Stimulated activated memory B cell treated with anti-CD40 and anti-IgM and Interleukin-4, amounts not matched to agents 10 μg/mL and 1 μg/mL and 100 μg/mL, for 72 hours (primary cell): ENCODE measurements around the gene PACRG.

Source experiments
- ATAC-seq: fragments of 150-1000 bp; cut with Tn5 transposase; 2 replicates; pipeline ENCODE4 v1.10.0; 2021
- H3K27ac Mint-ChIP-seq: one replicate; pipeline ENCODE4 v1.8.0; 2022; ENCODE audit warnings: mild to moderate bottlenecking, mixed read lengths
- H3K27me3 Mint-ChIP-seq: one replicate; pipeline ENCODE4 v1.8.0; 2022; ENCODE audit warnings: mixed read lengths
- H3K36me3 Mint-ChIP-seq: one replicate; pipeline ENCODE4 v1.8.0; 2022; ENCODE audit warnings: mixed read lengths
- H3K4me1 Mint-ChIP-seq: one replicate; pipeline ENCODE4 v1.8.0; 2022; ENCODE audit warnings: mixed read lengths
- H3K4me3 Mint-ChIP-seq: one replicate; pipeline ENCODE4 v1.8.0; 2022; ENCODE audit warnings: mild to moderate bottlenecking, moderate library complexity, mixed read lengths
- H3K9me3 Mint-ChIP-seq: one replicate; pipeline ENCODE4 v1.8.0; 2022; ENCODE audit warnings: mixed read lengths

PACRG gene

DNA sequence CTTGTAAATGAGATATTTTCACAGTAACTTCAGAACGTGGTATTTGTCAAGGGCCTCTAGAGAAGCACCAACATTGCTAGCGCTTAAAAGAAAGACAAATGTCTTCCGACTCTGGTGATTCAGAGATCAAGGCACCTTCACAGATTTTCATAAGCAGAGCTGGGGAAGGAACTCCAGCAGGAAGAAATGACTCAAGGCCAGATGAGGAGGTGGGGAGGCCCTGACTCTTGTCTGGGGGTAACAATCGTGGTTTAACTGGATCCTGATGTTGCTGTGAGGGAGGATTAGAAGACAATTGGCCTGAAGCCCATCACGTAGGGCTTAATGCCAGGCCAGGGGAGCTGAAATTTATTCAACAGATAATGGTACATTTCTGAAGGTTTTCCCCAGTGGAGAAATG, 563.8 kb downstream of the PACRG start:
- no peaks in the 10 kb centered on the region for H3K36me3 Mint-ChIP-seq
- no peak overlapping the region for H3K27ac Mint-ChIP-seq
- H3K4me3 Mint-ChIP-seq = no peak overlapping the region
- no peaks in the 10 kb centered on the region for H3K4me1 Mint-ChIP-seq
- H3K27me3 Mint-ChIP-seq = peaks cover 9% of the 10 kb centered on the region
- no peak for ATAC-seq
- no peaks in the 10 kb centered on the region for H3K9me3 Mint-ChIP-seq

DNA sequence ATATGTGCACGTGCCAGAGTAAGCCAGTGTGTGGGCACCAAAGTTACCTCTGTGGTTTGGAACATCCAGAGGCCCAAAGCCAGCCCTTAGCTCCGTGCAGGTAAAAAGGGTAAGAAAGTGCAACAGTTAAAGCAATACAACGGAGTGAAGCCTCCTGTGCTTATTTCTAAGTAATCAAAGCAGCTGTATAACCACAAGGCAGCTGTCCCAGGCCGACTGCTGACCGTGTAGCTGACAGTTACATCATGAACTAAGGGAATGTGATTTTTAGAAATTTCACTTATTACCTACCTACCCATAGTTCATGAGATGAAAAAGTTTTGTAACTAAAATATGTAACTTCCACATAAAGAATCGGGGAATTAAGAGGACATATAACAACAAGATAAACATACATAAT, 565.5 kb downstream of the PACRG start:
- no peak overlapping the region for H3K4me3 Mint-ChIP-seq
- no peaks in the 10 kb centered on the region for H3K9me3 Mint-ChIP-seq
- no peaks in the 10 kb centered on the region for H3K4me1 Mint-ChIP-seq
- peaks cover 9% of the 10 kb centered on the region for H3K27me3 Mint-ChIP-seq
- no peak overlapping the region for H3K27ac Mint-ChIP-seq
- no peak for ATAC-seq
- H3K36me3 Mint-ChIP-seq = no peaks in the 10 kb centered on the region

DNA sequence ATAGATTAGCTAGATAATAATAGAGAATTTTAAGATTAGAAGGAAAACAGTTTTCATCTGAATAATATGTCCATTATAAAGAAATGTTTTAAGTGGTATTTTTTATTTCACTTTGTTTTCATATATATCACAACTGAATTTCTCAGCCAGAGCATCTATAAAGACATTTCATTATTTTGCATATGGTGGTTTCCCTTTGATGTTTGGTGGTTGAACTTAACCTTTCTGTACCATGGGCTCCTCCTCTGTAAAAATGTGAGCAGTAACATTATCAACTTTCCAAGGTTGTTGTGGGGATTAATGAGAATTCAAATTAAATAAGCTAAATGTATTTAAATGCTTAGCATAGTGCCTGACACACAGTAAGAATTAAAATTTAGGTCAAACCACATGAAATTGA, 567.0 kb downstream of the PACRG start:
- Mint-ChIP-seq H3K4me3 (no peak overlapping the region), H3K9me3 (no peaks in the 10 kb centered on the region), H3K27ac (no peak overlapping the region), H3K4me1 (no peaks in the 10 kb centered on the region), H3K36me3 (no peaks in the 10 kb centered on the region), H3K27me3 (peaks cover 18% of the 10 kb centered on the region)
- no peak for ATAC-seq

DNA sequence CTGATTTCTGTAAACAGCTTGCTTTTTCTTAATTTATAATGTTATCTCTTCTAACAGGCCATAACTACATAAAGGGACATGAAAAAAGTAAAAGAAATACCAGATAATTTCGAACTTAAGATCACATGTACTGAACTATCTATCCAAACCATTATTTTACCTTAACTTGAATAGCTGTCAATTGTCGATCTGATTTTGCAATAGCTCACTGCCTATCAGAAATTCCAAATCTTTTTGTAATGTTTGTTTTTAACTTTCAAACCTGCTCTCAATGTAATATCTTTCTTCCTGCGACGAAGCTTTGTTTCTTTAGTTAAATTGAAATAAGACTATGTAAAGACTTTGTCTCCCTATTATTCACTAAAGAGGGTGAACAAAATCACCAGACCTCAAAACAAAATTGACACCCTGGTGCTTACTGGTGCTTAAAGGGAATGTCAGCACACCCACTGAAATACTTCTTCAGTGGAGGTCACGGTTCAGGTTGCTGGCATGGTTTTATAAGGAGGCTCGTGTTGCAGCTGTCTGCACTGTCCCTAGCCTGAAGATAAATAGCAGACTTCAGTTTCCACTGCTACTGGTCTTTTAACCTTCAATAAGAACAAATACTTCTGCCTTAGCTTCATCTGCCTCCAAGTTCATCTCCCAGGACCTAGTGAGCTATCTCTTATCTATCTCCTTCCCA, 569.2 kb downstream of the PACRG start:
- peaks cover 14% of the 10 kb centered on the region for H3K27me3 Mint-ChIP-seq
- H3K4me1 Mint-ChIP-seq = no peaks in the 10 kb centered on the region
- ATAC-seq = no peak
- H3K36me3 Mint-ChIP-seq = no peaks in the 10 kb centered on the region
- H3K4me3 Mint-ChIP-seq = no peak overlapping the region
- no peaks in the 10 kb centered on the region for H3K9me3 Mint-ChIP-seq
- no peak overlapping the region for H3K27ac Mint-ChIP-seq

DNA sequence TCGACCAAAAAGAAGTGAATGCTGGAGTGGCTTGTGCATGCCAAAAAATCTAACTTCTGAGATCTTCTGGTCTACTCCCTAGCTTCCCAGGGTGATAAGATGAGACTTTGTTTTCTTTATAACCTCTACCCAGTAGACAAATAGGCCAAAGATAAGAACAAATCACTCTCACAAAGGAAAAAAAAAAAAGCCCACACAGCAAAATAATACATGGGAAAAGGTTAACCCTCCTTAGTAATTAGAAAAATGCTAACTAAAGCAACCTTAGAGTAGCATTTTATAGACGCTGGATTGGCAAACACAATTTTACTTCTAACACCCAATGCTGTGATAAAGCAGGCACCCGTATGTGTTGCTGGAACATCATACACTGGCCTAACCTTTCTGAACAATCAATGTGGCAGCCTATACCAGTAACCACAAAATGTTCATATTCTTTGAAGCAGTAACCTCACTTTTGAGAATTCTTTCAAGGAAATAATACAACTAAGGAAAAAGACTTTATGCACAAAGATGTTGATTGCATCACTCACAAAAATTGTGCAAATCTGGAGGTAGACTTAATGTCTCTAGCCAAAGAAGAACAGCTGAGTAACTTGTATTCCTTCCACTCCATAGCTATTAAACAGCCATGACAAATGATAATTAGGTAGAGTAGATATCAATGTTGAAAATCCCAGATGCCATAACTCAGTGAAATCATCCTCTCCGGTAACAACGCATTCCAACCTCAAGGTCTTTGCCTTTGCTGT, 570.5 kb downstream of the PACRG start:
- Mint-ChIP-seq H3K9me3 (no peaks in the 10 kb centered on the region), H3K4me1 (no peaks in the 10 kb centered on the region), H3K27ac (no peak overlapping the region), H3K36me3 (no peaks in the 10 kb centered on the region), H3K27me3 (peaks cover 17% of the 10 kb centered on the region), H3K4me3 (no peak overlapping the region)
- no peak for ATAC-seq

- ATAC-seq = no peak
- no peaks in the 10 kb centered on the region for H3K36me3 Mint-ChIP-seq
- no peak overlapping the region for H3K4me3 Mint-ChIP-seq
- no peaks in the 10 kb centered on the region for H3K4me1 Mint-ChIP-seq
- no peak overlapping the region for H3K27ac Mint-ChIP-seq
- peaks cover 17% of the 10 kb centered on the region for H3K27me3 Mint-ChIP-seq
- H3K9me3 Mint-ChIP-seq = no peaks in the 10 kb centered on the region
Measured at GRCh38 chr6:163300838-163301237, 573.1 kb downstream of the PACRG start.

DNA sequence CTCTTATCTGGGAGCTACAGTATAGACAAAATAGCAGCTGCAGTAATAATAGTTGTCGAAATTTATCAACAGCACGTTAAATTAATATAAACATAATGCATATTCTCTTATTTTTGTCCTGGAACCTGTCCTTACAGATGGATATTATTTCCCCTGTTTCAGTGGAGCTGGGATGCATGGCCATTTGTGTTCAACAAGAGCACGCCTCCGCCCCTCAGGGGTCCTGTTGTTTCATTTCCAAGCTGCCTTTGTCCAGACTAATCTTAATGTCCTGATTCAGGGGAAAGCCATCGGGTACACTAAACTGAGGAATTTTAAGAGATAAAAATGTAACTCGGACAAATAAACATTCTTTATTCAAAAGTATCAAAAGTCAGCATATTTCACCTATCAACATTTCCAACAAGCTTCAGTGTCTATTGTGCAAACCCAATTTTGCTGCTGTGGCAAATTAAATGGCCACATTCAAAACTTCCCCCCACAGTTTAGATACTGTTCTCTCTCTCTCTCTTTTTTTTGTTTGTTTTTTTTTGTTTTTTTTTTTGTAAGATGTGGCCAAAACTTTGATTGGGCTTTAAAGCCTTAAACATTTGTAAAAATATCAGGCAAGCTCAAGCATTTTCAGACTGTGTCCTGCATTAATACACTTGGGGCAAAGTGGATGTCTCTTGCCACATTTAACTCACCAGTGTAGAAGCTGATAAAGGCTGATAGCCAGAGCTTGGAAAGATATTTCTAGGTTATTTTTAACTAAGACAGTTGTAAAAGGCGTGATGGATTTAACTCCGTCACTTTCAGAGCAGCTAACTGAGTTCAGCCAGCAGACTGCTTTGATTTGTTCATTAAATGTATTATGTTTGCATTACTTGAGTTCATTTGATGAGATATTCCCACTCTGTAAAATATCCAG, 574.2 kb downstream of the PACRG start:
- Mint-ChIP-seq H3K36me3 (no peaks in the 10 kb centered on the region), H3K4me1 (no peaks in the 10 kb centered on the region), H3K27ac (no peak overlapping the region), H3K9me3 (no peaks in the 10 kb centered on the region), H3K27me3 (peaks cover 17% of the 10 kb centered on the region), H3K4me3 (no peak overlapping the region)
- no peak for ATAC-seq

DNA sequence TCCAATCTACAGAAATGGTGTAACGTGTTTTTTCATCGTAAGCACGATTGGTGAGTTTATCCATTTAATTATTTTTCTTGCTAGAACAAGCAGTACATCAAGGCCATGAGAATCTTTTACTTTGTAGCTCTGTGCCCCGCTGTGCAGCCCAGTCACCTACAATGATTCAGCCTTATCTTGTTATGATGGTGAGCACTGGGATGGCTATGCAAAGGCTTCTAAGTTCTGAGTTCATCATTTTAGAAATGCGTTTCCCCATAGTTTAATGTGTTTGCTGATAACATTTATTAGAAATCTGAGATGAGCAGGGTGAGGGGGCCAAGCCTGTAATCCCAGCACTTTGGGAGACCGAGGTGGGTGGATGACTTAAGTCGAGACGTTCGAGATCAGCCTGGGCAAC, 575.0 kb downstream of the PACRG start:
- Mint-ChIP-seq H3K9me3 (no peaks in the 10 kb centered on the region), H3K36me3 (no peaks in the 10 kb centered on the region), H3K4me1 (no peaks in the 10 kb centered on the region), H3K27me3 (peaks cover 17% of the 10 kb centered on the region), H3K4me3 (no peak overlapping the region), H3K27ac (no peak overlapping the region)
- ATAC-seq = no peak

DNA sequence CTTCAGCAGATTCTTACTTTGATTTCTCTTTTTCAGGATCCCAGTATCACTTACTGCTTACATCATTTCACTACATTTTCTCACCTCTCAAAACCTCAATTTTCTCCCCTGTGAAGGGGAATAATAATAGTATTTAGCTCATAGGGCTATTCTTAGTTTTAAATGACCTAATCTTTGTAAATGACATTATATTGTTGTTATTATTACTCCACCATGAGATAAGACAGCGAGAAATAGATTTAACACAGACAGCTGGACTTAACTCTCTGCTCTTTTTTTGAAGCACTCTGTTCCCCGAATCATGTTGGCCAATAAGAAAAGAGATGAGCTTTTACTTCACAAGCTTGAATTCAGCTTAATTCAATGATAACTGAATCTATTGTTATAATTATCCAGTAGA, 578.2 kb downstream of the PACRG start:
- Mint-ChIP-seq H3K36me3 (no peaks in the 10 kb centered on the region), H3K27ac (no peak overlapping the region), H3K4me3 (no peak overlapping the region)

GRCh38 chr6:163308629-163309440, 581.1 kb downstream of the PACRG start:
- H3K27me3 Mint-ChIP-seq = peaks cover 16% of the 10 kb centered on the region
- H3K9me3 Mint-ChIP-seq = no peaks in the 10 kb centered on the region
- H3K36me3 Mint-ChIP-seq = no peaks in the 10 kb centered on the region
- H3K27ac Mint-ChIP-seq = no peak overlapping the region
- no peak for ATAC-seq
- H3K4me1 Mint-ChIP-seq = no peaks in the 10 kb centered on the region
- H3K4me3 Mint-ChIP-seq = no peak overlapping the region

More for the DNA sequence above, 578.2 kb downstream of the PACRG start:
- ATAC-seq = no peak
- Mint-ChIP-seq H3K4me1 (no peaks in the 10 kb centered on the region), H3K27me3 (peaks cover 8% of the 10 kb centered on the region), H3K9me3 (no peaks in the 10 kb centered on the region)

DNA sequence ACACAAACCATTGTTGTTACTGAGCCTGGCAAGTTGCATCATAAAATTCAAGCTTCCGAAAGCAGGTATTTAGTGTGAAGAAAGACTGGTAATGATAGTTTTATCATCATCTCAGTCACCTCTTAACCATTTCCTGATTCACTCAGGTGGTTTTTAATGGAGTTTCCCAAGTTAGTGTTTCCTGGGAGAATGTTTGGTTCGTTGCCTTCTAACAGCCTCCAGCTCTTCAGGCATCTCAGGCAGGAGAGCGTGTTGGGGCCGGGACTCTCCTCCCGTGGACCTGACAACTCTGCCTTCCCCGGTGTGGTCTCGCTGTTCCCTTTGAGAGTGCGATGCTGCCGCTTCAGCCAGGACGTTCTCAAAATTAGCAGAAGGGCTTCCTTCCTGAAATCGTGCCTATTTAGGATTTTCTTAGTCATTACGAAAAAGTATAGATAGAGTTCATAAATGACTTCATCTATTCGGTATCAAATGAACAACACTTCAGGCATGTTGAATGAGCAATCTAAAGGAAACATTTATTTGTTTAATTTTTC, 581.8 kb downstream of the PACRG start:
- H3K4me1 Mint-ChIP-seq = no peaks in the 10 kb centered on the region
- H3K36me3 Mint-ChIP-seq = no peaks in the 10 kb centered on the region
- no peak overlapping the region for H3K4me3 Mint-ChIP-seq
- peaks cover 23% of the 10 kb centered on the region for H3K27me3 Mint-ChIP-seq
- no peak for ATAC-seq
- H3K9me3 Mint-ChIP-seq = no peaks in the 10 kb centered on the region
- no peak overlapping the region for H3K27ac Mint-ChIP-seq

DNA sequence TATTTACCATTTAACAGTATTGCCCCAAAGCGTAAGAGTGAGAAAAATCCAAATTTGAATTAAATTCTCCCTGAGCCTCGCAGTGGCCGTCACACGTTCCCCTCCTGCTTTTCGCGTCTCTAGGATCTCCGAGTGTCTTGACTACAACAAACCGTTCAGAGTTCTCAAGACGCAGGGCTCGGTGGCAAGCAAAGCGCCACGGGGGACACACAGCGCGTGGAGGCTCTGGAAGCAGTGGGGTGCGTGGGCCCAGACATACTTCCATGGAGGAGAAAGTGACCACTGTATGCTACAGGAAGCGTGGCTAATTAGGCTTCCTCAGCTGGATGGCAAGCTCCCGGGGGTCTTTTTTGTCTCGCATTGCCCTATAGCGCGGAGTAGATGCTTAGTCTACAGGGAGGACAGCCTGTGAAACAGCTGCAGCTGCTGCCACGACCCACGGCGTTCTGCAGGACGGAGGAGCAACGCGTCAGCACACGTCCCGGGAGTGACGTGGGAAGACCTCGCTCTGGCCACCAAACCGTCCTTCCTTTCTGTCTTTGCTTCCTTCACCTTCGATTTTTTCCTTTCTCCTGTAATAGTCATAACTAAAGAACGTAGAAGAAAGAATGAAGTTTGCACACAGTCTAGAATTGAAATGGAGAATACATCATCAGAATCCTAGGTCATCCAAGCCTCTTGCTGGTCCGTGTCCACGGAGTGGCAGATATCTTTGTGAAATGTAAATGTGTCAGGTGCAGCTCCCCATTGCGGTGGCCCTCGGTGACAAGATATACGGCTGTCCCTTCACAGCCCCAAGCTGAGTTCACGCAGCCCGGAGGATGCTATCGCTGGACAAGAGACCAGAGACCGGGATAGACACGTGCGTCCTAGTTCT, 582.6 kb downstream of the PACRG start:
- peaks cover 28% of the 10 kb centered on the region for H3K27me3 Mint-ChIP-seq
- H3K9me3 Mint-ChIP-seq = no peaks in the 10 kb centered on the region
- no peaks in the 10 kb centered on the region for H3K36me3 Mint-ChIP-seq
- no peak overlapping the region for H3K27ac Mint-ChIP-seq
- H3K4me1 Mint-ChIP-seq = no peaks in the 10 kb centered on the region
- no peak overlapping the region for H3K4me3 Mint-ChIP-seq
- ATAC-seq = no peak

GRCh38 chr6:163310973-163311383, 583.2 kb downstream of the PACRG start:
- ATAC-seq = no peak
- Mint-ChIP-seq H3K27me3 (peaks cover 35% of the 10 kb centered on the region), H3K27ac (no peak overlapping the region), H3K36me3 (no peaks in the 10 kb centered on the region), H3K9me3 (no peaks in the 10 kb centered on the region), H3K4me1 (no peaks in the 10 kb centered on the region), H3K4me3 (no peak overlapping the region)

DNA sequence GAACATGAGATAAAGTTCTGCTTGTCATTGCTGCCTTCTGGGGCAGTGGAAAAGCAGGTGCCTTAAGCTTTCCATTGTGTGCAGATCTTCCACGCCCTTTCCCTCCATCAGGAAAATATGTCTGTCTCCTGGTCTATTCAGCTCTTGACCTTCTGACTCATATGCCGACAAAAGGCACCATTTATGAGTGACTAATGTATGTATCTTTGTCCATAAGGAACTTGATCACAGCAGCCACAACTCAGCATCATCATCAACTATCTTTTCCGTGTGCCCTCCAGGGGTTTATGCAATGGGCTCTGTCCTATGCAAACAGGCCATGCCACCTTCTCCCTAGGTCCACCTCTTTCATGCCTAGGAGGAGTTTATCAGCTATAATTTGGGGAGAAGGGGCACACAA, 584.1 kb downstream of the PACRG start:
- H3K9me3 Mint-ChIP-seq = no peaks in the 10 kb centered on the region
- no peak overlapping the region for H3K27ac Mint-ChIP-seq
- no peaks in the 10 kb centered on the region for H3K4me1 Mint-ChIP-seq
- H3K4me3 Mint-ChIP-seq = no peak overlapping the region
- H3K36me3 Mint-ChIP-seq = no peaks in the 10 kb centered on the region
- no peak for ATAC-seq
- peaks cover 37% of the 10 kb centered on the region for H3K27me3 Mint-ChIP-seq
